Muscle layer of duodenum (tissue), 2 donors: ENCODE data around the gene NRAP.
A peak's percentile ranks its signal among the peaks of the same experiment; 100 is the strongest.

ENCODE experiments used
- H3K27ac ChIP-seq: one replicate; pipeline ENCODE4 v1.7.0; 2013; ENCODE audit warnings: mild to moderate bottlenecking, low read length
- H3K27me3 ChIP-seq: one replicate; pipeline ENCODE4 v1.7.0; 2013; ENCODE audit warnings: low read depth, mild to moderate bottlenecking, control low read depth, low read length
- H3K36me3 ChIP-seq, 2 donors: one replicate each; pipeline ENCODE4 v1.7.0; 2013; ENCODE audit warnings: low read length in 2 of 2, control low read depth in 1 of 2, mild to moderate bottlenecking in 1 of 2; ENCODE audit not compliant: insufficient read depth in 2 of 2, control insufficient read depth in 1 of 2
- H3K4me1 ChIP-seq, 2 donors: one replicate each; pipeline ENCODE4 v1.7.0; 2013; ENCODE audit warnings: low read length in 2 of 2, mild to moderate bottlenecking in 2 of 2, control low read depth in 1 of 2, moderate library complexity in 1 of 2; ENCODE audit not compliant: insufficient read depth in 2 of 2, control insufficient read depth in 1 of 2
- H3K4me3 ChIP-seq, 2 donors: one replicate each; pipeline ENCODE4 v1.7.0; 2013; ENCODE audit warnings: low read length in 2 of 2, low read depth in 1 of 2, mild to moderate bottlenecking in 1 of 2
- H3K9me3 ChIP-seq, 2 donors: one replicate each; pipeline ENCODE4 v1.7.0; 2013; ENCODE audit warnings: low read length in 2 of 2, control low read depth in 1 of 2, mild to moderate bottlenecking in 1 of 2; ENCODE audit not compliant: control insufficient read depth in 1 of 2
- donor health status: healthy.

The NRAP gene

DNA sequence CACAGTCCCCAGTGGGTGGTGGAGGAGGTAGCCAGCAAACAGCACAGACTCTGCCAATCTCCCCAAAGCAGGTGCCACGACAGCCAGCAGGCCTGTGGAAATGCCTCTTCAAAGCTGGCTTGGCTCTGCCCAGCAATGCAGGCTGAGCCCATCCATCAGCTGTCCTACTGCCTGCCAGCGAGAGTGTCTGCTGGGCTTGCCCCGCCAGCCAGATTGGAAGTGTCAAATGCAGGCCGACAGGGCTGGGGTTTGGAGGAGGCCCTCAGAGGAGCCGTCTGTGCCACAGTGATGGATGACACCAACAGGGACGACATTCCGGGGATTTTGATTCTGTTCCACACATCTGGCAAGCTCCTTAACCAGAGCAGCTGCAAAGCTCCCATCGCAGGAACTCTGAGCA, 94.3 kb downstream of the NRAP start:
- no peaks in the 10 kb centered on the region for H3K36me3 ChIP-seq
- no peak overlapping the region for H3K4me3 ChIP-seq
- no peak overlapping the region for H3K27ac ChIP-seq
- H3K9me3 ChIP-seq: no peaks in the 10 kb centered on the region
- no peaks in the 10 kb centered on the region for H3K27me3 ChIP-seq
- no peaks in the 10 kb centered on the region for H3K4me1 ChIP-seq

DNA sequence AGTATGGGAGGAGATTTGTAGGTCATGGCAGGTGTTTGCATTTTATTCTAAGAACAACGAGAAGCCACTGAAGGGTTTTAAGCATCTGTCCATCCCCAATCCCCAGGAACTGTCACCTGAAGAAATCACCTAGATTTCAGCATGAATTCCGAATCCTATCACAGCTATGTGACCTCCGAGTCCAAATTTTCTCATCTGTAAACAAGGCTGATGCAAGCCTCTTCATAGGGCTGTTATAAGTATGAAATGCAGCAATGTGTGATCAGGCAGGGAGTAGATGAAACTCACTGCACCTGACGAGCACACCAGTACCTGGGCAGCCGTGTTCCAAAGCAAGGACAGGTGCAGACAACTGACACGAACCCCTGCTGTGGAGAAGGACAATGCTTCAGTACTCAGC, 97.0 kb downstream of the NRAP start:
- H3K9me3 ChIP-seq: no peaks in the 10 kb centered on the region
- no peak overlapping the region for H3K4me3 ChIP-seq
- H3K27ac ChIP-seq: no peak overlapping the region
- H3K4me1 ChIP-seq: no peaks in the 10 kb centered on the region
- H3K36me3 ChIP-seq: no peaks in the 10 kb centered on the region
- H3K27me3 ChIP-seq: no peaks in the 10 kb centered on the region

DNA sequence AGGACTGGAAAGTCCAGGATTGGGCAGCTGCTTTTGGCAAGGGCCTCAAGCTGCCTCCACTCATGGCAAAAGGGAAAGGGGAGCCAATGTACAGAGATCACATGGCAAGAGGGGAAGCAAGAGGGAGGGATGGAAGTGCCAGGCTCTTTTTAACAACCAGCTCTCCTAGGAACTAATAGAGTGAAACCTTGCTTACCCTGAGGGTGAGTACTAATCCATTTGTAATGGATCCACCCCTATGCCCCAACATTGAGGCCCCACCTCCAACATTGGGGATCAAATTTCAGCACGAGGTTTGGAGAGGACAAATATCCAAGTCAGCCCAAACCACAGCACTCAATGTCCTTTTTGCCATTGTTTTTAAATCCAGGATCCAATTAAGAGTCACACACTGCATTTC, 98.5 kb downstream of the NRAP start:
- Histone ChIP-seq H3K4me1 (no peaks in the 10 kb centered on the region), H3K27ac (no peak overlapping the region), H3K27me3 (no peaks in the 10 kb centered on the region)

DNA sequence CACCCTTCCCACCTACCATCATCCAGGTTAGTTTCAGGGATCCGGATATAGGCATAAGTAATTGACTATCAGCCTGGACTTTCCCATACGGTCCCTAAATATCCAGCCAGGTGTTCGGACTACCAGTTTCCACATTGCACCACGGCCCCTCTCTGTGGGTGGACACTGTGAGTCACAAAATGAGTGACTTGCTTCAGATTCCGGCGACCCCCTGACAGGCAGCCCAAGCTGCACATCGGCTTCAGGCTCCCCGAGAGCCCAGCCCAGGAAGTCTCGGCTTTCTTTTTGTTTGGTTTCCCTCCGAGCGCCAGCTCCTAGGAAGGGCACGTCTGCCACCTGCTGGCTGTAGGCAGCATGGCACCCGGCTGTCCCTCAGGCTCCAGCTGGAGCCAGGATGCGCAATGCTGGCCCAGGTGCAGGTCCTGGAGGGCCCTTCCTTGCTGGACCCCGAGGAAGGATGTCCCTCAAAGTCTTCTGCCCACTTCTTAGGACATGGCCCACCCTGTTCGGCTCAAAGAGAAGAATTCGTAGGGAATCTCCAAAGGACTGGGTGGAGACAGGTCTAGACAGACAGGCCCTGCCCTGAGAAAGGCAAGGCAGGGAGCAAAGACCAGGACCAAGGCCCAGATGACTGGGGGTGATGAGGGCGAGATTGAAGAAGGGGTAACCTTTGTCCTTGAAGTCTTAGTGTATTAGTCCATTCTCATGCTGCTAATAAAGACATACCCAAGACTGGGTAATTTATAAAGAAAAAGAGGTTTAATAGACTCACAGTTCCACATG, 100.3 kb downstream of the NRAP start:
- Histone ChIP-seq H3K27ac (no peak overlapping the region), H3K4me1 (no peaks in the 10 kb centered on the region), H3K9me3 (no peaks in the 10 kb centered on the region), H3K36me3 (no peaks in the 10 kb centered on the region), H3K4me3 (peak overlapping the region; percentile 50 to 63), H3K27me3 (no peaks in the 10 kb centered on the region)

More for the DNA sequence above, 98.5 kb downstream of the NRAP start:
- H3K9me3 ChIP-seq: no peaks in the 10 kb centered on the region
- no peaks in the 10 kb centered on the region for H3K36me3 ChIP-seq
- no peak overlapping the region for H3K4me3 ChIP-seq

DNA sequence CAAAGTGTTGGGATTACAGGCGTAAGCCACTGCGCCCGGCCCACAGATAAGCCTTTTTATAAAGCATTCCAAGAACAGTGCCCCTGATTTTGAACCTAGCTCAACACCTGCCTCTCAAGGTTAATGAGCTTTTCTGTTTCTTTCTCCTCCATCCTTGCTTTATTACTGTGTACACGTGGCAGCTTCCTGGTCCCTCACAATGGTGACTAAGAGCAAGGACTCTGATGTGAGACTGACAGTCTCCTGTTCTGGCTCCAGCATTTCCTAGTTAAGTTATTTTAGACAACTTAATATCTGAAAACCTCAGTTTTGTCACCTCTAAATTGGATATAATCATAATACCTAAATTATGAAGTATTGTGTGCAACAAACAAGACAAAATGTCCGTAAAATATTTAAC, 101.1 kb downstream of the NRAP start:
- H3K36me3 ChIP-seq: no peaks in the 10 kb centered on the region
- no peaks in the 10 kb centered on the region for H3K4me1 ChIP-seq
- no peak overlapping the region for H3K4me3 ChIP-seq
- no peak overlapping the region for H3K27ac ChIP-seq
- no peaks in the 10 kb centered on the region for H3K9me3 ChIP-seq
- no peaks in the 10 kb centered on the region for H3K27me3 ChIP-seq

DNA sequence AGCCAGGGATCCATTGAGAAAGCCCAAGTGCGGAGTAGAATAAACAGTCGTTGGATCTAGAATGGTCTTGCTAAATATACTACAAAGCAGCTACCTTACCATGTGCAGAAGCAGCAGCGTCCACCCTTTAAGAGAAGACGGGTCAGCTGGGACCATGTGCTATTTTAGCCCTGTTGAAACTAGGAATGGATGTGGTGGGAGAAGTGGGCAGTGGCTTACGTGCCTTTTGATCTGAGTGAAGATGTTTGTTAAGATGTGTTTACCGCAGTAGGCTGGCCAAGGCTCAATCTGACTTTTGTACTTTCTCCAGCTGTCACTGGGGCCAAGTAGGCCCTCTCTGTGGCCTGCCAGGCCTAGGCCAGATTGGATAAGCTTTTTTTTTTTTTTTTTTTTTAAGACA, 101.8 kb downstream of the NRAP start:
- peaks cover 0 to under 1% of the 10 kb centered on the region in 2 donors for H3K4me1 ChIP-seq
- H3K27ac ChIP-seq: no peak overlapping the region
- H3K27me3 ChIP-seq: no peaks in the 10 kb centered on the region

DNA sequence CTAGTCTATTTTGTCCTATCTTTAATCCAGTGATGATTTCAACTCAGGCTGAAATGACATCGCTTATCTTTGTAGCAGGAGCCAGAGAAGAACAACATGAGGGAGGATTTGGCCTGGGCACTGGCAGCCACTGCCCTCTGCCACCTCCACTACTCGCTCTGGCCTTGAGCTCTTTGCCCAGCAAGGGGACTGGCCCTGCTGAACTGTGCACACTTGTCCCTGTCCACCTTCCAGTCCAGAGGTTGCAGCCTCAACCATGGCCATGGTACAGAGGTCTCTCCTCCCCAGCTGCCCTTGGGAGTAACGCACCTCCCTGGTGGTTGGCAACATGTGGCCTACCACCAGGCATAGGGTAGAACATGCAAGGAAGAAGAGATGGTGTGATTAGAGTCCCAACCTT, 102.6 kb downstream of the NRAP start:
- Histone ChIP-seq H3K27me3 (no peaks in the 10 kb centered on the region), H3K4me1 (peaks cover 0 to 3% of the 10 kb centered on the region in 2 donors), H3K9me3 (no peaks in the 10 kb centered on the region), H3K27ac (no peak overlapping the region), H3K36me3 (no peaks in the 10 kb centered on the region), H3K4me3 (no peak overlapping the region)

More for the DNA sequence above, 101.8 kb downstream of the NRAP start:
- no peaks in the 10 kb centered on the region for H3K36me3 ChIP-seq
- H3K4me3 ChIP-seq: no peak overlapping the region
- H3K9me3 ChIP-seq: no peaks in the 10 kb centered on the region

DNA sequence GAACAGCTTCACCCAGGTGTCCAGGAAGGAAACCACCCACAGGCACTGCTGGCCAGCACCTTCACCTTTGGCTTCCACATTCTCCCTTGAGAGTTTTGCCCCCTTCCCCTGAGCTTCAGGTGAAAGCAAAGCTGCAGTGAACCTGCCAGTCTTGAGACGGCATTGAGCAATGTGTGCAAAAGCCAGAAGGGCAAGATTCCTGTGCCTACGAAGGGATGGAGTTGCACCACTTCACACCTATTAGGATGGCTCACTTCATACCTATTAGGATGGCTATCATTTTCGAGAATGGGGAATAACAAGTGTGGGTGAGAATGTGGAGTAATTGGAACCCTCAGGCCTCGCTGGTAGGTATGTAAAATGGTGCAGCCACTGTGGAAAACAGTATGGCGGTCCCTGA, 103.8 kb downstream of the NRAP start:
- Histone ChIP-seq H3K4me1 (peaks cover 0 to 3% of the 10 kb centered on the region in 2 donors), H3K9me3 (no peaks in the 10 kb centered on the region), H3K27me3 (no peaks in the 10 kb centered on the region), H3K27ac (no peak overlapping the region), H3K4me3 (no peak overlapping the region), H3K36me3 (no peaks in the 10 kb centered on the region)

DNA sequence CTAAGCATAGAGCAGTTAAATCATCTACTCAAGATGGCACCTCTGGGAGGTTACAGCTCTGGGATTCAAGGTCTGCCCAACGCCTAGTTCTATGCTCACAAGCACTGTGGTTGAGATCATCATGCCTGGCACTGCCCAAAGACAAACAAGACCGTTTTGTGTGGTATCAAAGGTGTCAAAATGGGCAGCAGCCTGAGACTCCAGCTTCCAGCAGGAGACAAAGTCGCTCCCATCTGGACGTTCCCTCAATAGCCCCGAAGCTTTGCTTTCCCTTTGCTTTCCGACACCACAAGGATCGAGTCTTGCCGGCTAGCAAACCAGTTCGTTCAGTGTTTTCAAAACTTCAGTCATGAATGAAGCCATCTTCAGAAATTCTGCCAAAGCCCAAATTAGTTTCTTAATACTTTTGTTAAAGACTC, 105.9 kb downstream of the NRAP start:
- no peak overlapping the region for H3K4me3 ChIP-seq
- H3K9me3 ChIP-seq: no peaks in the 10 kb centered on the region
- no peak overlapping the region for H3K27ac ChIP-seq
- peaks cover 0 to 3% of the 10 kb centered on the region in 2 donors for H3K4me1 ChIP-seq
- no peaks in the 10 kb centered on the region for H3K36me3 ChIP-seq
- no peaks in the 10 kb centered on the region for H3K27me3 ChIP-seq

DNA sequence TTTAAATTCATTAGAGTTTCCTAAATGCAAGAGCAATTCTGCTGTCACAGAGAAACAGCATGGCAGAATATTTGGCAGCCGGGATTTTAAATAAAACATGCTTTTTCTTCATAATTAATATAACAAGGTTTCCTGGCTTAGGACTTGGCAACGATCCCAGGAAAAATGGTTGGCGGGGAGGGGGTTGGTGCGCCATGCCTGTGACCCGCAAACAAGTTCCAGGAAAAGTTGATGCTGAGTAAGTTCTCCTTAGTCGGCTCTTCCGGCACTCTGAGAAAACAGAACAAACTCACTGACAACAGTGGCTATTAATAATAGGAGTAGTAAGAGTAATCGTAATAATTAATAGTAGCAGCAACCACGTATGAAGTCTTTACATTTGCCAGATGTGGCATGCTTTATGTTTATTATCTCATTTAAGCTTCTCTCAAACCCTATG, 106.4 kb downstream of the NRAP start:
- peaks cover 0 to 3% of the 10 kb centered on the region in 2 donors for H3K4me1 ChIP-seq
- H3K9me3 ChIP-seq: no peaks in the 10 kb centered on the region
- H3K4me3 ChIP-seq: no peak overlapping the region
- H3K36me3 ChIP-seq: no peaks in the 10 kb centered on the region
- no peak overlapping the region for H3K27ac ChIP-seq
- no peaks in the 10 kb centered on the region for H3K27me3 ChIP-seq

DNA sequence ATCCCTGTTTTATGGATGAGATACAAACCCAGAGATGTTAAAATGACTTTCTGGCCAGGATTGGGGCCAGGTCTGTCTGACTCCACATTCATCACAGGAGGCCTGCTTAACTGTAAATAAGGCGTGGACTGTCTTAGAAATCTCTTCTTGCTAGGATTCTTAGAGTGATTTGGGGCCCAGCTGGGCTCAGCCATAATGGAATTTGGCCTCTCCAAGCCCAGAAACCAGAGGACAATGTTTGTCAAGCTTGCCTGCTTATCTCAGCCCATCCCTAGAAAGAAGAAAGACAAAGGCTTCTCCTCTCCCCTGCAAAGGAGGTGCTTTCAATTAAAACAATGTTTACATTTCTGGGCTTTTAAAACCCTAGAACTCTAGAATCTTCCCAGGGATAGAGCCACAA, 108.1 kb downstream of the NRAP start:
- Histone ChIP-seq H3K9me3 (no peaks in the 10 kb centered on the region), H3K4me3 (no peak overlapping the region), H3K4me1 (peaks cover 0 to 3% of the 10 kb centered on the region in 2 donors), H3K27ac (no peak overlapping the region), H3K36me3 (no peaks in the 10 kb centered on the region), H3K27me3 (no peaks in the 10 kb centered on the region)

DNA sequence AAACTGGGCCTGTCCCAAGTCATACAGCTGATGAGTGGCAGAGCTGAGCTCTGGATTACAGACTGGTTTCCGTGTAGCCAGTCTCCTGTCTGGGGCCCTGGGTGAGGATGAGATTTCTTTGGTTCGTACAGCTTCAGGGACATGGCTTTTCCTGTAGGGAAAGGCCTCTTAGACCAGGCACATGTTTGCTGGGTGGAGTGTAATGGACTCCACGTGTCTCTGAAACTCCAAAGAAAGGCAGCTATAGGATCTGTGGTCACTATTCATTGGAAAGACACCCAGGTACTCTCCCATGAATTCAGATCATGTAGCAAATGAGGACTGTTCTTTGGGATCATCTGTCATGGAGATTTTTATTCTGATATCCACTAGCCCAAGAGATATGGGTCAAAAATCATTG, 108.6 kb downstream of the NRAP start:
- no peaks in the 10 kb centered on the region for H3K27me3 ChIP-seq
- no peak overlapping the region for H3K4me3 ChIP-seq
- H3K9me3 ChIP-seq: no peaks in the 10 kb centered on the region
- no peaks in the 10 kb centered on the region for H3K36me3 ChIP-seq
- peaks cover 0 to 3% of the 10 kb centered on the region in 2 donors for H3K4me1 ChIP-seq
- H3K27ac ChIP-seq: no peak overlapping the region
